BJ (cell line): ENCODE measurements around the gene PFKL. TPM values are rescaled to one million over a fixed set of nuclear protein-coding genes. Genes with fewer than 3 reads are reported as not detected.

ENCODE experiments used
- CTCF ChIA-PET: fragments of 350-600 bp; formaldehyde crosslinking; extraction: SDS; loops from one replicate; lab custom pipeline; 2021; ENCODE audit warnings: antibody characterized with exemption, inconsistent platforms; lab: Yijun Ruan, JAX
- POLR2A ChIA-PET: fragments of 300-600 bp; sonication (Branson Sonifier 250); formaldehyde crosslinking; extraction: SDS; loops from one replicate; lab custom pipeline; 2021; ENCODE audit warnings: antibody characterized with exemption; lab: Charles Lee
- DNase-seq: peaks from one replicate; pipeline ENCODE4 v3.0.0-alpha.2; 2011; ENCODE audit warnings: low read depth
- H3K27me3 ChIP-seq: 2 replicates; pipeline ENCODE4 v1.6.0; 2011; ENCODE audit warnings: low read length; ENCODE audit not compliant: control insufficient read depth, insufficient read depth
- H3K36me3 ChIP-seq: 2 replicates; pipeline ENCODE4 v1.5.1; 2011; ENCODE audit warnings: low read length; ENCODE audit not compliant: control insufficient read depth, insufficient read depth
- H3K4me3 ChIP-seq: 2 replicates; pipeline ENCODE4 v1.5.1; 2011; ENCODE audit warnings: low read depth, mild to moderate bottlenecking, control low read depth, low read length
- polyA plus RNA-seq: library from polyadenylated mRNA; depleted of rRNA; stranded (reverse); fragments of >200 nt; gene quantifications from 2 replicates; pipeline ENCODE4 v1.2.3, GENCODE V29; 2011
- TF ChIP-seq, protein P1 (sequence below): IDR thresholded peaks from 2 replicates; pipeline ENCODE4 v1.5.1; 2011; ENCODE audit warnings: low read depth, mild to moderate bottlenecking, control low read depth, inconsistent platforms, low read length, moderate library complexity; ENCODE audit not compliant: insufficient read depth

PFKL gene
- polyA plus RNA-seq, 1 experiment = 152 TPM

- ChIA-PET POLR2A (no interaction called here), CTCF (interaction anchor here (1.4 to 1.5 kb wide), 3 partner anchors 10 to 29 kb away, joined by 3 to 5 read pairs (median 3); no protein-coding TSS in a partner anchor)
- Histone ChIP-seq H3K36me3 (no peaks in the 10 kb centered on the region), H3K4me3 (no peak overlapping the region), H3K27me3 (no peaks in the 10 kb centered on the region)
- DNase-seq = no peak
- TF ChIP-seq, protein P1, sequence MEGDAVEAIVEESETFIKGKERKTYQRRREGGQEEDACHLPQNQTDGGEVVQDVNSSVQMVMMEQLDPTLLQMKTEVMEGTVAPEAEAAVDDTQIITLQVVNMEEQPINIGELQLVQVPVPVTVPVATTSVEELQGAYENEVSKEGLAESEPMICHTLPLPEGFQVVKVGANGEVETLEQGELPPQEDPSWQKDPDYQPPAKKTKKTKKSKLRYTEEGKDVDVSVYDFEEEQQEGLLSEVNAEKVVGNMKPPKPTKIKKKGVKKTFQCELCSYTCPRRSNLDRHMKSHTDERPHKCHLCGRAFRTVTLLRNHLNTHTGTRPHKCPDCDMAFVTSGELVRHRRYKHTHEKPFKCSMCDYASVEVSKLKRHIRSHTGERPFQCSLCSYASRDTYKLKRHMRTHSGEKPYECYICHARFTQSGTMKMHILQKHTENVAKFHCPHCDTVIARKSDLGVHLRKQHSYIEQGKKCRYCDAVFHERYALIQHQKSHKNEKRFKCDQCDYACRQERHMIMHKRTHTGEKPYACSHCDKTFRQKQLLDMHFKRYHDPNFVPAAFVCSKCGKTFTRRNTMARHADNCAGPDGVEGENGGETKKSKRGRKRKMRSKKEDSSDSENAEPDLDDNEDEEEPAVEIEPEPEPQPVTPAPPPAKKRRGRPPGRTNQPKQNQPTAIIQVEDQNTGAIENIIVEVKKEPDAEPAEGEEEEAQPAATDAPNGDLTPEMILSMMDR = no peak
Observed at GRCh38 chr21:44269090-44269489, 30.8 kb upstream of the PFKL start.

GRCh38 chr21:44271558-44272283 lies 28.1 kb upstream of the PFKL start:
- TF ChIP-seq, protein P1 = no peak
- Histone ChIP-seq H3K4me3 (no peak overlapping the region), H3K27me3 (0 out of 2 replicates have a peak, but pooled peaks cover 1% of the 10 kb centered on the region), H3K36me3 (no peaks in the 10 kb centered on the region)
- ChIA-PET POLR2A (no interaction called here), CTCF (no interaction called here)
- DNase-seq = no peak

- 0 out of 2 replicates have a peak, but pooled peaks cover 1% of the 10 kb centered on the region for H3K27me3 ChIP-seq
- ChIA-PET POLR2A (no interaction called here), CTCF (no interaction called here)
- H3K4me3 ChIP-seq = no peak overlapping the region
- DNase-seq = no peak
- no peaks in the 10 kb centered on the region for H3K36me3 ChIP-seq
- TF ChIP-seq, protein P1 = no peak
Observed at GRCh38 chr21:44272284-44272858, 27.5 kb upstream of the PFKL start.

- Histone ChIP-seq H3K27me3 (0 out of 2 replicates have a peak, but pooled peaks cover 1% of the 10 kb centered on the region), H3K4me3 (no peak overlapping the region), H3K36me3 (no peaks in the 10 kb centered on the region)
- DNase-seq = no peak
- ChIA-PET POLR2A (no interaction called here), CTCF (no interaction called here)
- TF ChIP-seq, protein P1 = no peak
Observed at GRCh38 chr21:44273046-44273445, 26.8 kb upstream of the PFKL start.

DNA sequence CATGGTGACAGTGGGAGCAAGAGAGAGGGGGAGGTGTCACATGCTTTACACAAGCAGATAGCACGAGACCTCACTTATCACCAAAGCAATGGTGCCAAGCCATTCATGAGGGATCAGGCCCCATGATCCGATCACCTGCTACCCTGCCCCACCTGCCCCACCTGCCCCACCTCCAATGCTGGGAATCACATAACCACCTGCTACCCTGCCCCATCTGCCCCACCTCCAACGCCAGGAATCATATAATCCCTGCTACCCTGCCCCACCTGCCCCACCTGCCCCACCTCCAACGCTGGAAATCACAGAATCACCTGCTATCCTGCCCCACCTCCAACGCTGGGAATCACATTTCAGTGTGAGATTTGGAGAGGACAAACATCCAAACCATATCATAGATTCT lies 24.8 kb upstream of the PFKL start:
- Histone ChIP-seq H3K27me3 (peaks cover 1% of the 10 kb centered on the region; the same call in 1 of the 2 replicates), H3K36me3 (no peaks in the 10 kb centered on the region), H3K4me3 (no peak overlapping the region)
- ChIA-PET CTCF (interaction anchor here (1.5 kb wide), 1 partner anchor 9 kb away, joined by 6 read pairs; no protein-coding TSS in a partner anchor), POLR2A (no interaction called here)
- DNase-seq = no peak
- TF ChIP-seq, protein P1 = no peak
